Stomach (tissue), 4 donors: ENCODE measurements around the gene FREM1.

ENCODE experiments used
- CTCF ChIP-seq, 7 experiments: fragments of 450-650 bp in 4 of 7; fragments of 200-600 bp in 3 of 7; sonication (generic) in 3 of 7; IDR thresholded peaks; one replicate each; pipeline ENCODE4 v1.5.1; 2016 to 2019; ENCODE audit warnings: antibody characterized with exemption in 7 of 7, control low read depth in 2 of 7, mild to moderate bottlenecking in 1 of 7
- EP300 ChIP-seq: sonication (generic); formaldehyde crosslinking; IDR thresholded peaks from one replicate; pipeline ENCODE4 v1.6.1; 2017; ENCODE audit warnings: antibody characterized with exemption
- POLR2A ChIP-seq, 4 donors: fragments of 450-650 bp; IDR thresholded peaks; one replicate each; pipeline ENCODE4 v1.6.1; 2016; ENCODE audit warnings: antibody characterized with exemption in 4 of 4, control low read depth in 2 of 4, mild to moderate bottlenecking in 1 of 4, moderate library complexity in 1 of 4

- no peak for TF ChIP-seq POLR2A (IDR thresholded peaks at IDR 0.05)
- no peak for TF ChIP-seq CTCF (IDR thresholded peaks at IDR 0.05)
- TF ChIP-seq EP300 = no peak
Measured at GRCh38 chr9:14741369-14741768, 168.9 kb downstream of the FREM1 start.
